Measurements from ENCODE around the gene EHMT1. TPM values are rescaled to one million over a fixed set of nuclear protein-coding genes. Genes with fewer than 3 reads are reported as not detected.

The EHMT1 gene
- total RNA-seq, 1 experiment from 2014 or later, result 112 TPM

- Histone ChIP-seq H4K8ac (replicated peaks; ENCODE audit: insufficient read length, low read depth, low read length) (no peak overlapping the region), H2AK5ac (ENCODE audit: insufficient read length, low read length) (no peak overlapping the region), H3K79me2 (ENCODE audit: insufficient read depth, low read length) (no peaks in the 10 kb centered on the region), H3K4me2 (ENCODE audit: insufficient read depth, insufficient read length, low read length) (no peak overlapping the region), H3K4me1 (ENCODE audit: insufficient read depth, low read length) (no peaks in the 10 kb centered on the region), H3T11ph (ENCODE audit: low read length) (no peak overlapping the region), H3K14ac (ENCODE audit: insufficient read depth, low read length) (no peak overlapping the region), H3K18ac (ENCODE audit: insufficient read length, low read depth, low read length) (no peak overlapping the region), H4K91ac (ENCODE audit: insufficient read length, low read depth, low read length) (no peak overlapping the region), H4K5ac (ENCODE audit: insufficient read length, low read depth, low read length) (no peak overlapping the region), H2BK12ac (ENCODE audit: insufficient read length, low read depth, low read length) (no peak overlapping the region), H2AFZ (ENCODE audit: low read length) (no peak overlapping the region), H3K23ac (ENCODE audit: insufficient read length, low read depth, low read length) (no peak overlapping the region), H2BK20ac (ENCODE audit: low read depth, low read length, poor library complexity, severe bottlenecking) (no peak overlapping the region), H3K9me3 (ENCODE audit: control insufficient read depth, low read depth, low read length) (no peaks in the 10 kb centered on the region), H3K79me1 (ENCODE audit: insufficient read depth, low read depth, low read length, poor library complexity, severe bottlenecking) (no peaks in the 10 kb centered on the region), H4K20me1 (ENCODE audit: control insufficient read depth, insufficient read depth, insufficient read length) (no peaks in the 10 kb centered on the region), H3K27me3 (ENCODE audit: insufficient read depth, low read length) (no peaks in the 10 kb centered on the region; the same call in 1 of the 2 replicates), H3K23me2 (ENCODE audit: insufficient read length, low read depth, low read length, poor library complexity, severe bottlenecking) (no peaks in the 10 kb centered on the region), H2BK120ac (ENCODE audit: low read depth, low read length, poor library complexity, severe bottlenecking) (no peak overlapping the region), H3K56ac (ENCODE audit: insufficient read length, low read depth, low read length) (no peak overlapping the region), H2BK5ac (ENCODE audit: insufficient read length, low read length) (no peak overlapping the region), H3K4ac (ENCODE audit: low read depth, low read length) (no peak overlapping the region), H3K27ac (ENCODE audit: insufficient read length, low read depth, low read length) (no peak overlapping the region), H2BK15ac (ENCODE audit: low read depth, low read length) (no peak overlapping the region), H3K9ac (ENCODE audit: extremely low read depth, insufficient read length, low read length) (no peak overlapping the region)
- no peak for DNase-seq
- H3K36me3 Mint-ChIP-seq (ENCODE audit: insufficient read depth in 1 of 3, low read depth in 3 of 3), result no peaks in the 10 kb centered on the region; a peak in 1 of 7 replicates
- no peak for TF ChIP-seq CTCF (conservative IDR thresholded peaks at IDR 0.05)
- H3K27ac Mint-ChIP-seq, result no peak overlapping the region; a peak in 1 of 7 replicates
- H3K27me3 Mint-ChIP-seq (ENCODE audit: low read depth), result peaks cover 48% of the 10 kb centered on the region
- H3K4me1 Mint-ChIP-seq, result no peaks in the 10 kb centered on the region
- WGBS (ENCODE audit: extremely low coverage, insufficient read length, low lambda C conversion rate), result no CpG with 5 or more reads among the region's 8 CpGs
- H3K9me3 Mint-ChIP-seq, result peaks cover 0 to 3% of the 10 kb centered on the region in 2 experiments; a peak in 2 of 5 replicates
- no peak overlapping the region for H3K4me3 Mint-ChIP-seq
Measured at GRCh38 chr9:137873408-137873807, 254.6 kb downstream of the EHMT1 start.

Data from H9 (cell line).